GM23248 (cell line): ENCODE measurements around the gene EMID1. TPM values are rescaled to one million over a fixed set of nuclear protein-coding genes. Genes with fewer than 3 reads are reported as not detected.
"Not testable (repeated sequence)": the region's sequence is repeated elsewhere in the genome, so short reads cannot be mapped to it uniquely, and the experiment has no call there.

Source experiments
- DNase-seq: peaks from one replicate; pipeline ENCODE4 v3.0.0-alpha.2; 2015
- H2AFZ ChIP-seq: fragments of 200-600 bp; sonication (generic); 2 replicates; pipeline ENCODE4 v1.6.1; 2016; ENCODE audit warnings: antibody characterized with exemption
- H3F3A ChIP-seq: fragments of 200-600 bp; sonication (generic); 2 replicates; pipeline ENCODE4 v1.6.1; 2016; ENCODE audit warnings: mild to moderate bottlenecking, antibody characterized with exemption, mixed run types; ENCODE audit not compliant: insufficient read depth
- H3K27ac ChIP-seq: fragments of 200-600 bp; sonication (generic); 2 replicates; pipeline ENCODE4 v1.5.1; 2016; ENCODE audit warnings: mild to moderate bottlenecking
- H3K27me3 ChIP-seq: fragments of 200-600 bp; sonication (generic); replicated peaks from 2 replicates; pipeline ENCODE4 v1.6.1; 2016; ENCODE audit warnings: mild to moderate bottlenecking; ENCODE audit not compliant: insufficient read depth
- H3K36me3 ChIP-seq: fragments of 200-600 bp; sonication (generic); 2 replicates; pipeline ENCODE4 v1.6.1; 2016; ENCODE audit warnings: low read depth, mild to moderate bottlenecking
- H3K4me1 ChIP-seq: fragments of 200-600 bp; sonication (generic); 2 replicates; pipeline ENCODE4 v1.6.1; 2016; ENCODE audit warnings: mild to moderate bottlenecking; ENCODE audit not compliant: insufficient read depth
- H3K4me2 ChIP-seq: fragments of 200-600 bp; sonication (generic); one replicate; pipeline ENCODE4 v1.6.1; 2016; ENCODE audit warnings: mild to moderate bottlenecking; ENCODE audit not compliant: unreplicated experiment
- H3K4me3 ChIP-seq: fragments of 200-600 bp; sonication (generic); 2 replicates; pipeline ENCODE4 v1.5.1; 2016; ENCODE audit warnings: mild to moderate bottlenecking
- H3K79me2 ChIP-seq: fragments of 200-600 bp; sonication (generic); 2 replicates; pipeline ENCODE4 v1.6.1; 2016; ENCODE audit warnings: mild to moderate bottlenecking; ENCODE audit not compliant: insufficient read depth
- H3K9ac ChIP-seq: fragments of 200-600 bp; sonication (generic); 2 replicates; pipeline ENCODE4 v1.6.1; 2016; ENCODE audit warnings: mild to moderate bottlenecking
- H3K9me2 ChIP-seq: fragments of 200-600 bp; sonication (generic); 2 replicates; pipeline ENCODE4 v1.6.1; 2016; ENCODE audit warnings: mixed run types, mild to moderate bottlenecking, moderate library complexity; ENCODE audit not compliant: insufficient read depth
- H3K9me3 ChIP-seq: fragments of 200-600 bp; sonication (generic); one replicate; pipeline ENCODE4 v1.6.1; 2017; ENCODE audit warnings: low read depth
- H4K20me1 ChIP-seq: fragments of 200-600 bp; sonication (generic); 2 replicates; pipeline ENCODE4 v1.6.0; 2016; ENCODE audit not compliant: insufficient read depth
- EZH2 ChIP-seq: fragments of 200-600 bp; sonication (generic); IDR thresholded peaks from 2 replicates; pipeline ENCODE4 v1.6.1; 2018; ENCODE audit warnings: antibody characterized with exemption, mild to moderate bottlenecking; ENCODE audit not compliant: insufficient read depth, poor library complexity, severe bottlenecking
- EZH2phosphoT487 ChIP-seq: fragments of 200-600 bp; sonication (generic); IDR thresholded peaks from 2 replicates; pipeline ENCODE4 v1.6.1; 2018; ENCODE audit warnings: antibody characterized with exemption, moderate library complexity, mild to moderate bottlenecking, low read depth; ENCODE audit not compliant: insufficient read depth
- WGBS, 2 experiments: methylation state at CpG; one replicate each; pipeline ENCODE4 v1.1.6; 2015 to 2017; ENCODE audit warnings: low lambda C conversion rate in 2 of 2, low coverage in 1 of 2; ENCODE audit errors: missing lambda C conversion rate in 2 of 2; 5-methylcytosine and 5-hydroxymethylcytosine counted together
- in situ Hi-C: fragments of 300-500 bp; cut with MboI; formaldehyde crosslinking; loops from 2 replicates; pipeline ENCODE4 v1.15.0; 2020
- polyA plus RNA-seq: library from polyadenylated mRNA; unstranded; fragments of >200 nt; fragmentation: Nextera tagmentation; extraction: Ambion mirVana; gene quantifications from 2 replicates; pipeline ENCODE4 v1.2.1, GENCODE V29; 2016
- total RNA-seq: library from RNA; depleted of rRNA; stranded (reverse); fragments of >200 nt; shearing (Covaris generic); gene quantifications from 2 replicates; pipeline ENCODE4 v1.2.3, GENCODE V29; 2014

EMID1 gene
- total and polyA plus RNA-seq, 2 experiments from 2014 or later, result not detected

DNA sequence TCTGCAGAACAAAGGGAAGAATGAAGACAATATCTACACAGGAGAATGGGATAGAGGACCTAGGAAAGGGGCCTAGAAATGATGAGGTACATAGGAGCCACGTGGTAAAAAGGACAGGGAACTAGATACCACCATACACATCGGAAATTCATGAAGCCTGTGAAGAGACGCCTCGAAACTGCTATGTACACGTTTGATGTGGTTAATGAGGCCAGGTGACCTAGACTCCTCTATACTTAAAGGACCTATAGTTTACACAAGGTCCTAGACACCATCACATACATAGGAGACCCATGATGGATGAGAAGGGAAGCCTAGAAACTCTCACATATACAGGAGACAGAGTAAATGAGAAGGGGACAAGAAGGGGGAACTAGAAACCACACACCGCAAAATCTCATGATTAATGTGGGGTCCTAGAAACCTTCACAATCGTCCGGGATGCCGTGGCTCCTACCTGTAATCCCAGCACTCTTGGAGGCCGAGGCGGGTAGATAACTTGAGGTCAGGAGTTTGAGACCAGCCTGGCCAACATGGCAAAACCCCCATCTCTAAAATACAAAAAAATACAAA lies 38.3 kb downstream of the EMID1 start:
- Histone ChIP-seq H2AFZ (no peak overlapping the region), H3F3A (no peaks in the 10 kb centered on the region), H3K27ac (no peak overlapping the region), H3K4me2 (no peak overlapping the region), H3K4me3 (no peak overlapping the region), H3K9me2 (no peaks in the 10 kb centered on the region), H3K36me3 (no peaks in the 10 kb centered on the region), H3K9me3 (no peaks in the 10 kb centered on the region), H3K27me3 (peaks cover 10% of the 10 kb centered on the region), H3K4me1 (no peaks in the 10 kb centered on the region), H3K79me2 (no peaks in the 10 kb centered on the region), H4K20me1 (no peaks in the 10 kb centered on the region), H3K9ac (no peak overlapping the region)
- no peak for TF ChIP-seq EZH2phosphoT487
- no peak for TF ChIP-seq EZH2
- in situ Hi-C loops, result no loop called here
- no peak for DNase-seq
- WGBS, 2 experiments, result 61 to 66% methylated on average over 11 of the region's 11 CpGs

GRCh38 chr22:29244785-29245625 lies 39.3 kb downstream of the EMID1 start:
- Histone ChIP-seq H3K9me2 (no peaks in the 10 kb centered on the region), H2AFZ (no peak overlapping the region), H3K79me2 (no peaks in the 10 kb centered on the region), H3K27ac (no peak overlapping the region), H3F3A (no peaks in the 10 kb centered on the region), H3K4me2 (no peak overlapping the region), H3K9me3 (no peaks in the 10 kb centered on the region), H3K9ac (no peak overlapping the region), H3K4me3 (no peak overlapping the region), H3K27me3 (peaks cover 10% of the 10 kb centered on the region), H4K20me1 (no peaks in the 10 kb centered on the region), H3K36me3 (no peaks in the 10 kb centered on the region), H3K4me1 (no peaks in the 10 kb centered on the region)
- 33 to 46% methylated on average over 7 of the region's 7 CpGs for WGBS, 2 experiments
- TF ChIP-seq EZH2phosphoT487, result no peak
- no peak for TF ChIP-seq EZH2
- no peak for DNase-seq
- in situ Hi-C loops, result no loop called here

GRCh38 chr22:29245626-29246385 lies 40.1 kb downstream of the EMID1 start:
- Histone ChIP-seq H2AFZ (no peak overlapping the region), H3K27me3 (peaks cover 10% of the 10 kb centered on the region), H3K4me2 (no peak overlapping the region), H3K79me2 (no peaks in the 10 kb centered on the region), H3K4me1 (no peaks in the 10 kb centered on the region), H3K9ac (no peak overlapping the region), H3K9me2 (no peaks in the 10 kb centered on the region), H3K9me3 (no peaks in the 10 kb centered on the region), H3K27ac (no peak overlapping the region), H3K4me3 (no peak overlapping the region), H4K20me1 (no peaks in the 10 kb centered on the region), H3F3A (no peaks in the 10 kb centered on the region), H3K36me3 (no peaks in the 10 kb centered on the region)
- DNase-seq, result peak; percentile 69
- in situ Hi-C loops, result no loop called here
- no peak for TF ChIP-seq EZH2
- no peak for TF ChIP-seq EZH2phosphoT487
- WGBS, 2 experiments, result 36 to 42% methylated on average over 10 to 11 of the region's 11 CpGs

- in situ Hi-C loops, result not testable (repeated sequence)
Observed at GRCh38 chr22:29247891-29248290, 42.2 kb downstream of the EMID1 start.

More at GRCh38 chr22:29247891-29248290, 42.2 kb downstream of the EMID1 start:
- not testable (repeated sequence) for H3F3A ChIP-seq, H3K79me2 ChIP-seq, H3K27ac ChIP-seq, H3K27me3 ChIP-seq, H3K9me3 ChIP-seq, DNase-seq, H4K20me1 ChIP-seq, H3K4me3 ChIP-seq, H3K9me2 ChIP-seq, H2AFZ ChIP-seq, H3K4me1 ChIP-seq, H3K9ac ChIP-seq, H3K4me2 ChIP-seq, H3K36me3 ChIP-seq
- 94 to 95% methylated on average over 10 of the region's 10 CpGs for WGBS, 2 experiments
